HL-60/S4 treated with phorbol 12-myristate 13-acetate at 8.2 ng/mL for 4 days and 3 days (cell line): Measurements from ENCODE around the gene MCEMP1.

Experiments used
- in situ Hi-C: fragments of 300-500 bp; cut with MboI; formaldehyde crosslinking; loops from 2 replicates; pipeline ENCODE4 v1.15.0; 2022; ENCODE audit warnings: low sequenced_read_pairs

Gene MCEMP1

GRCh38 chr19:7697721-7698287, 20.9 kb downstream of the MCEMP1 start:
- in situ Hi-C loops, result no loop called here

GRCh38 chr19:7698583-7698982, 21.7 kb downstream of the MCEMP1 start:
- in situ Hi-C loops, result no loop called here

- in situ Hi-C loops, result no loop called here
Measured at GRCh38 chr19:7699003-7699402, 22.1 kb downstream of the MCEMP1 start.

- in situ Hi-C loops, result no loop called here
Measured at GRCh38 chr19:7699417-7700401, 22.8 kb downstream of the MCEMP1 start.

GRCh38 chr19:7701049-7701653, 24.3 kb downstream of the MCEMP1 start:
- in situ Hi-C loops, result no loop called here

GRCh38 chr19:7701654-7702457, 25.0 kb downstream of the MCEMP1 start, which contains the start of gene FCER2:
Gene FCER2 (minus strand): TSS chr19:7702131. CDS start chr19:7699760, 2,371 bp downstream.
- in situ Hi-C loops, result no loop called here

- in situ Hi-C loops, result no loop called here
Measured at GRCh38 chr19:7703332-7703731, 26.4 kb downstream of the MCEMP1 start.

- in situ Hi-C loops, result no loop called here
Measured at GRCh38 chr19:7704280-7705060, 27.6 kb downstream of the MCEMP1 start.

GRCh38 chr19:7705387-7706187, 28.7 kb downstream of the MCEMP1 start:
- in situ Hi-C loops, result no loop called here

GRCh38 chr19:7706188-7706954, 29.5 kb downstream of the MCEMP1 start:
- in situ Hi-C loops, result no loop called here

GRCh38 chr19:7706955-7707456, 30.1 kb downstream of the MCEMP1 start:
- in situ Hi-C loops, result no loop called here

- in situ Hi-C loops, result no loop called here
Measured at GRCh38 chr19:7709932-7710460, 33.1 kb downstream of the MCEMP1 start.

GRCh38 chr19:7710616-7711015, 33.7 kb downstream of the MCEMP1 start:
- in situ Hi-C loops, result no loop called here

GRCh38 chr19:7715671-7716070, 38.8 kb downstream of the MCEMP1 start:
- in situ Hi-C loops, result no loop called here

- in situ Hi-C loops, result no loop called here
Measured at GRCh38 chr19:7716762-7717161, 39.9 kb downstream of the MCEMP1 start.

GRCh38 chr19:7718668-7719067, 41.8 kb downstream of the MCEMP1 start:
- in situ Hi-C loops, result no loop called here

GRCh38 chr19:7720351-7720750, 43.5 kb downstream of the MCEMP1 start:
- in situ Hi-C loops, result no loop called here

- in situ Hi-C loops, result no loop called here
Measured at GRCh38 chr19:7722231-7722651, 45.4 kb downstream of the MCEMP1 start.
